ENCODE results near the gene CD248. TPM values are rescaled to one million over a fixed set of nuclear protein-coding genes. Genes with fewer than 3 reads are reported as not detected.

The CD248 gene
- total RNA-seq, 1 experiment from 2014 or later, result 2.6 TPM

DNA sequence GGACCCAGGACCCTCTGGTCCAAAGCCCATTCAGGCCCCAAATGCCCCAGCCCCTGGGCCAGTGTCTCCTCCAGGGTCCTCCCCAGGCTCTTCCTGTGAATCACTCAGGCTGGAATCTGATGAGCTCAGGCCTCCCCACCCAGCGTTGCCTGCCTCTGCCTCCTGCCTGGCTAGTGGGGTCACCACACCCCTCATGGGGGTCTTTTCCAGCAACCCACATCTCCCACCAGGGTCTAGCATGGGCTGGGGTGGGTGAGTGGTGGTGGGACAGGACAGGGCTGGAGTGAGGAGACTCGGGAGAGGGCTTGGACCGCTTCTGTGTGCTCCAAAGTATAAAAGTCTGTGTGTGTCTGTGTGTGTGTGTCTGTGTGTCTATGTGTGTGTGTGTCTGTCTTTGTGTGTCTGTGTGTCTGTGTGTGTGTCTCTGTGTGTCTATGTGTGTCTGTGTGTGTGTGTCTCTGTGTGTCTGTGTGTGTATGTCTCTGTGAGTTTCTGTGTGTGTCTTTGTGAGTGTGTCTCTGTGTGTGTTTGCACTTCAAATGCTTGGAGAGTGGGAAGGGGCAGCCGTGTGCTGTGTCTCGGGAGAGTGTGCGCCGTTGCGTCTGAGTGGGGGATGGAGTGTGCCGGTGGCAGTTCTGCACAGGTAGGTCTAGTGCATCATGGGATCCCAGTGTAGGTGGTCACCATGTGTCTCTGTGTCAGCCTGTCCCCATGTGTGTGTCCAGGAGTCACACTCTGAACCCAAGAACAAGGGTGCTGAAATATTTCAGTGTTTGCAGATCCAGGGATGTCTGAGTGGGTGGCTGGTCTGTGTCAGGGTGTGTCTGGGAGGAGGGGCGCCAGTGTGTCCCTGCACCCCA, 10.6 kb upstream of the CD248 start:
- H3K36me3 Mint-ChIP-seq, result no peaks in the 10 kb centered on the region
- POLR2A ChIA-PET, result interaction anchor here (1.4 to 1.6 kb wide), 2 partner anchors 10 to 14 kb away, joined by 4 to 5 read pairs; no protein-coding TSS in a partner anchor
- 0 out of 2 replicates have a peak, but pooled peaks cover 6% of the 10 kb centered on the region for H3K9me3 Mint-ChIP-seq
- no peak overlapping the region for H3K4me3 Mint-ChIP-seq
- DNase-seq (ENCODE audit: low spot score), result no peak
- H3K27ac Mint-ChIP-seq, result 0 out of 2 replicates have a peak overlapping the region, but pooled peaks have one; percentile 0
- peaks cover 11% of the 10 kb centered on the region for H3K27me3 Mint-ChIP-seq (ENCODE audit: low read depth)
- CTCF ChIA-PET, result interaction anchor here (0.5 to 1.6 kb wide), 9 partner anchors 9 to 318 kb away, joined by 3 to 45 read pairs (median 5); partner anchors contain the start of genes CD248, RIN1 and YIF1A
- ATAC-seq, result no peak
- H3K4me1 Mint-ChIP-seq, result peaks cover 15% of the 10 kb centered on the region
- TF ChIP-seq, protein P1, sequence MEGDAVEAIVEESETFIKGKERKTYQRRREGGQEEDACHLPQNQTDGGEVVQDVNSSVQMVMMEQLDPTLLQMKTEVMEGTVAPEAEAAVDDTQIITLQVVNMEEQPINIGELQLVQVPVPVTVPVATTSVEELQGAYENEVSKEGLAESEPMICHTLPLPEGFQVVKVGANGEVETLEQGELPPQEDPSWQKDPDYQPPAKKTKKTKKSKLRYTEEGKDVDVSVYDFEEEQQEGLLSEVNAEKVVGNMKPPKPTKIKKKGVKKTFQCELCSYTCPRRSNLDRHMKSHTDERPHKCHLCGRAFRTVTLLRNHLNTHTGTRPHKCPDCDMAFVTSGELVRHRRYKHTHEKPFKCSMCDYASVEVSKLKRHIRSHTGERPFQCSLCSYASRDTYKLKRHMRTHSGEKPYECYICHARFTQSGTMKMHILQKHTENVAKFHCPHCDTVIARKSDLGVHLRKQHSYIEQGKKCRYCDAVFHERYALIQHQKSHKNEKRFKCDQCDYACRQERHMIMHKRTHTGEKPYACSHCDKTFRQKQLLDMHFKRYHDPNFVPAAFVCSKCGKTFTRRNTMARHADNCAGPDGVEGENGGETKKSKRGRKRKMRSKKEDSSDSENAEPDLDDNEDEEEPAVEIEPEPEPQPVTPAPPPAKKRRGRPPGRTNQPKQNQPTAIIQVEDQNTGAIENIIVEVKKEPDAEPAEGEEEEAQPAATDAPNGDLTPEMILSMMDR (IDR thresholded peaks at IDR 0.05), result no peak
- TF ChIP-seq CREB1 (CRISPR knock-in tag; IDR thresholded peaks at IDR 0.05), result no peak
- TF ChIP-seq TEAD1 (CRISPR knock-in tag; IDR thresholded peaks at IDR 0.05), result no peak

DNA sequence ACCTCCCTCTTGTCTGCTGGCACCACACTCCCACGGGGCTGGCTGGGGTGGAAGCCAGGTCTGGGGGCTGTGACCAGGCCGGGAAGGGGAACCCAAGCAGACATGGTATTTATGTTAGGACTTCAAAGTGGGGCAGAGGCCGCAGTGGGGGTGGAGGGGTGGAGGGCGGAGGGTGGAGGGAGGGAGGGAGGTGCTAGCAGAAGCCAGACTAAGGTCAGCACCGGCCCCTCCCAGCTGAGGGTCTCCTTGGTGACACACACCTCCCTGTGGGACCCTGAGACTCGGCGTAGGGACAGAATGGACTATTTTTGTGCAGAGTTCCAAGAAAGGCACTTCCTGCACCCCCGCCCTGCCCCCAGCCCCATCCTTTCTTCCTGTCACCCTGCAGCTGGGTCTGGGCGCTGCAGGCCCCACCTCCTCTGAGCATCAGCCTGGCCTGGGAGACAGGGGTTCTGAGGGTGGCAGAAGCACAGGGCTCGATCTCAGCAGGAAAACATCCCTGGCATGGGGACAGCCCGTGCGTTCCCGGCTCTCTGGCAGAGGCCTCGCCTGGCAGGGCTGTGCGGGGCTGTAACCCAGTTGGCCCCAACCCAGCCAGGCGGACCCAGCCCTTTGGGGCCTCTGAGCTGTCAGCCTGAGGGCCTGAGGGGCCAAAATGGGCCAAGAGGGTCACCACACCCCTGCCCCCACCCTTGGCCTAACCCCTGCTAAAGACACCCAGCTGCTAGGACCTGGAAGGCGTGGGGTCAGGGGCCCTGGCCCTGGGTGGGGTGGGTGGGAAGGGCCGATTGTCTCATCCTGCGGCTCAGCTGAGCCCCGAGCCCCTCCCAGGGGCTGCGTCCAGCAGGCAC, 9.6 kb upstream of the CD248 start:
- no peak overlapping the region for H3K27ac Mint-ChIP-seq
- ChIA-PET CTCF (interaction anchor here (0.6 to 1.6 kb wide), 9 partner anchors 9 to 104 kb away, joined by 3 to 45 read pairs (median 5); partner anchors contain the start of genes CD248, RIN1 and YIF1A), POLR2A (interaction anchor here (1.4 to 1.6 kb wide), 2 partner anchors 9 to 13 kb away, joined by 4 to 5 read pairs; no protein-coding TSS in a partner anchor)
- peaks cover 11% of the 10 kb centered on the region for H3K27me3 Mint-ChIP-seq (ENCODE audit: low read depth)
- DNase-seq (ENCODE audit: low spot score), result no peak
- no peak overlapping the region for H3K4me3 Mint-ChIP-seq
- H3K36me3 Mint-ChIP-seq, result no peaks in the 10 kb centered on the region
- peaks cover 15% of the 10 kb centered on the region for H3K4me1 Mint-ChIP-seq
- 0 out of 2 replicates have a peak, but pooled peaks cover 6% of the 10 kb centered on the region for H3K9me3 Mint-ChIP-seq
- no peak for TF ChIP-seq ZNF416 (CRISPR knock-in tag; IDR thresholded peaks at IDR 0.05)
- TF ChIP-seq, protein P1 (IDR thresholded peaks at IDR 0.05), result no peak
- ATAC-seq, result no peak

DNA sequence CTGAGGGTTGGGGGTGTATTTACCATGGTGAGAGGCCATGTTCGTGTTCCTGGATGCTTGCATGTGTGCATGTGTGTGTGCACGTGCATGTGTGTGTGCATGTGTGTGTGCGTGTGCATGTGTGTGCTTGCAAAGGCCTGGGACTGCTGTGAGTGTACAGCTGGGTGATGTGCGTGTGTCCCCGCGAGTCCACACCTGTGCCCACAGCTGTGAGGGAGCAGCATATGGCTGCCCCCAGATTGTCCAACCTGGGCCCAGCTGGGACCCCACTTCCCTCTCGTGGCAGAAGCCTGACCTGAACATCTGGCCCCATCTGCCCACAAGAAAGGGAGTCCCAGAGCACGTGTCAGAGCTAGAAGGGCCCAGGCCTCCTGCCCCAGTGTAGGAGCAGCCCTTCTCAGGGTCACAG, 8.4 kb upstream of the CD248 start:
- DNase-seq (ENCODE audit: low spot score), result no peak
- CTCF ChIA-PET, result interaction anchor here (1.0 to 2.1 kb wide), 2 partner anchors 13 to 43 kb away, joined by 3 to 27 read pairs; no protein-coding TSS in a partner anchor

DNA sequence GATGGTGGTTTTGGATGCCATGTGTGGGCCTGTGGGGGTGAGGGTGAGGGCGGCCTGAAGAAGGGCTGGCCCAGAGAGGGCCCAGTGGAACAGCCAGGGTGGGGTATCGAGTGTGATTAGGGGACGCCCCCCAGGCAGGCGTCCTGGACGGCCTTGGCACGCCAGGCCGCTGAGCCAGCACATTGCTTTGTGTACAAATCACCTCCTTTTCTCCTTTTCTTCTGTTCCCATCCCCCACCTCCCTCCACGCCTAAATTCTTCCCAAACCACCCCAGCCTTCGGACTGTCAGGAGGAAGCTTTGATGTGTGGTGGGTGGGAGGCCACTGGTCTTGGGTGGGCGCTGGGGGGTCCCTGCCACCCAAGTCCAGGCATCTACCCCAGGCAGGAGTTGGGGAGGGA, 7.8 kb upstream of the CD248 start:
- no peak overlapping the region for H3K4me3 Mint-ChIP-seq
- peaks cover 15% of the 10 kb centered on the region for H3K4me1 Mint-ChIP-seq
- POLR2A ChIA-PET, result interaction anchor here (0.7 to 1.7 kb wide), 2 partner anchors 12 to 57 kb away, joined by 3 to 8 read pairs; no protein-coding TSS in a partner anchor
- TF ChIP-seq ETV6 (CRISPR knock-in tag; IDR thresholded peaks at IDR 0.05) (no peak), RELA (CRISPR knock-in tag; IDR thresholded peaks at IDR 0.05; ENCODE audit: borderline replicate concordance) (no peak), HMGA2 (CRISPR knock-in tag; IDR thresholded peaks at IDR 0.05) (no peak), RORB (CRISPR knock-in tag; IDR thresholded peaks at IDR 0.05) (no peak), NR3C1 (CRISPR knock-in tag; conservative IDR thresholded peaks at IDR 0.05; ENCODE audit: low read depth) (no peak)
- TF ChIP-seq, protein P2, sequence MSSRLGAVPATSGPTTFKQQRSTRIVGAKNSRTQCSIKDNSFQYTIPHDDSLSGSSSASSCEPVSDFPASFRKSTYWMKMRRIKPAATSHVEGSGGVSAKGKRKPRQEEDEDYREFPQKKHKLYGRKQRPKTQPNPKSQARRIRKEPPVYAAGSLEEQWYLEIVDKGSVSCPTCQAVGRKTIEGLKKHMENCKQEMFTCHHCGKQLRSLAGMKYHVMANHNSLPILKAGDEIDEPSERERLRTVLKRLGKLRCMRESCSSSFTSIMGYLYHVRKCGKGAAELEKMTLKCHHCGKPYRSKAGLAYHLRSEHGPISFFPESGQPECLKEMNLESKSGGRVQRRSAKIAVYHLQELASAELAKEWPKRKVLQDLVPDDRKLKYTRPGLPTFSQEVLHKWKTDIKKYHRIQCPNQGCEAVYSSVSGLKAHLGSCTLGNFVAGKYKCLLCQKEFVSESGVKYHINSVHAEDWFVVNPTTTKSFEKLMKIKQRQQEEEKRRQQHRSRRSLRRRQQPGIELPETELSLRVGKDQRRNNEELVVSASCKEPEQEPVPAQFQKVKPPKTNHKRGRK (CRISPR knock-in tag; IDR thresholded peaks at IDR 0.05; ENCODE audit: borderline replicate concordance), result no peak
- TF ChIP-seq, protein P3, sequence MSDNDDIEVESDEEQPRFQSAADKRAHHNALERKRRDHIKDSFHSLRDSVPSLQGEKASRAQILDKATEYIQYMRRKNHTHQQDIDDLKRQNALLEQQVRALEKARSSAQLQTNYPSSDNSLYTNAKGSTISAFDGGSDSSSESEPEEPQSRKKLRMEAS (CRISPR knock-in tag; IDR thresholded peaks at IDR 0.05), result no peak
- TF ChIP-seq, protein P4, sequence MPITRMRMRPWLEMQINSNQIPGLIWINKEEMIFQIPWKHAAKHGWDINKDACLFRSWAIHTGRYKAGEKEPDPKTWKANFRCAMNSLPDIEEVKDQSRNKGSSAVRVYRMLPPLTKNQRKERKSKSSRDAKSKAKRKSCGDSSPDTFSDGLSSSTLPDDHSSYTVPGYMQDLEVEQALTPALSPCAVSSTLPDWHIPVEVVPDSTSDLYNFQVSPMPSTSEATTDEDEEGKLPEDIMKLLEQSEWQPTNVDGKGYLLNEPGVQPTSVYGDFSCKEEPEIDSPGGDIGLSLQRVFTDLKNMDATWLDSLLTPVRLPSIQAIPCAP (CRISPR knock-in tag; IDR thresholded peaks at IDR 0.05), result no peak
- no peak for DNase-seq (ENCODE audit: low spot score)
- CTCF ChIA-PET, result interaction anchor here (1.0 to 2.1 kb wide), 2 partner anchors 12 to 42 kb away, joined by 3 to 27 read pairs; no protein-coding TSS in a partner anchor
- H3K27me3 Mint-ChIP-seq (ENCODE audit: low read depth), result peaks cover 19% of the 10 kb centered on the region
- peaks cover 15% of the 10 kb centered on the region for H3K9me3 Mint-ChIP-seq
- no peak for ATAC-seq
- no peak overlapping the region for H3K27ac Mint-ChIP-seq
- H3K36me3 Mint-ChIP-seq, result peaks cover 8% of the 10 kb centered on the region

More for the DNA sequence above, 8.4 kb upstream of the CD248 start:
- TF ChIP-seq, protein P5, sequence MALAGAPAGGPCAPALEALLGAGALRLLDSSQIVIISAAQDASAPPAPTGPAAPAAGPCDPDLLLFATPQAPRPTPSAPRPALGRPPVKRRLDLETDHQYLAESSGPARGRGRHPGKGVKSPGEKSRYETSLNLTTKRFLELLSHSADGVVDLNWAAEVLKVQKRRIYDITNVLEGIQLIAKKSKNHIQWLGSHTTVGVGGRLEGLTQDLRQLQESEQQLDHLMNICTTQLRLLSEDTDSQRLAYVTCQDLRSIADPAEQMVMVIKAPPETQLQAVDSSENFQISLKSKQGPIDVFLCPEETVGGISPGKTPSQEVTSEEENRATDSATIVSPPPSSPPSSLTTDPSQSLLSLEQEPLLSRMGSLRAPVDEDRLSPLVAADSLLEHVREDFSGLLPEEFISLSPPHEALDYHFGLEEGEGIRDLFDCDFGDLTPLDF (CRISPR knock-in tag; IDR thresholded peaks at IDR 0.05), result no peak
- no peak for TF ChIP-seq ZBTB21 (CRISPR knock-in tag; IDR thresholded peaks at IDR 0.05; ENCODE audit: borderline replicate concordance)
- POLR2A ChIA-PET, result interaction anchor here (1.7 kb wide), 1 partner anchor 13 kb away, joined by 8 read pairs; no protein-coding TSS in a partner anchor
- Mint-ChIP-seq H3K4me1 (peaks cover 15% of the 10 kb centered on the region), H3K4me3 (no peak overlapping the region), H3K27ac (no peak overlapping the region), H3K9me3 (peaks cover 8% of the 10 kb centered on the region), H3K27me3 (ENCODE audit: low read depth) (peaks cover 13% of the 10 kb centered on the region), H3K36me3 (peaks cover 2% of the 10 kb centered on the region)
- no peak for ATAC-seq
